Keratinocyte (primary cell): ENCODE results near the gene SLC7A4.

Experiments
- EZH2 ChIP-seq: IDR thresholded peaks from one replicate; pipeline ENCODE4 v1.6.1; 2012; ENCODE audit warnings: inconsistent platforms, mild to moderate bottlenecking, low read length, moderate library complexity
- TF ChIP-seq, protein P1 (sequence below), 3 experiments: IDR thresholded peaks in 1 of 3; conservative IDR thresholded peaks in 1 of 3; optimal IDR thresholded peaks in 1 of 3; 2 replicates in 2 of 3; 3 replicates in 1 of 3; pipeline versions ENCODE3 to v1.5.1; 2011; ENCODE audit warnings: low read length in 3 of 3, mild to moderate bottlenecking in 3 of 3, moderate library complexity in 2 of 3, control low read depth in 1 of 3, inconsistent platforms in 1 of 3; ENCODE audit not compliant: insufficient read depth in 2 of 3; ENCODE audit errors: extremely low read depth in 1 of 3

DNA sequence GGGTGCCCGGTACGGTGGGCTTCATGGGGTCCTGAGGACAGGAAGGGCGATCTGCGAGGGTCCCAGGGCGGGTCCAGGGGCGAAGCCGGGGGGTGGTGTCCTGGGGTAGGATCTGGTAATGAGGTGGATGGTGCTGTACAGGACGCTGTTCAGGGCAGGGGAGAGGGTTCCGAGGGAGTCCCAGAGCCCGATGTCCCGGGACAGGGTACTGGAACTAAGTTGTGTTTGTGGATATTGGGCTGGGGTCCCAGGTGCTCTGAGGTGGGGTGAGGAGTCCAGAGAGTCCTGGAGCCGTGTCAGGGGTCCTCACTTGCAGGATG is 49.8 kb downstream of the SLC7A4 start:
- TF ChIP-seq, protein P1, sequence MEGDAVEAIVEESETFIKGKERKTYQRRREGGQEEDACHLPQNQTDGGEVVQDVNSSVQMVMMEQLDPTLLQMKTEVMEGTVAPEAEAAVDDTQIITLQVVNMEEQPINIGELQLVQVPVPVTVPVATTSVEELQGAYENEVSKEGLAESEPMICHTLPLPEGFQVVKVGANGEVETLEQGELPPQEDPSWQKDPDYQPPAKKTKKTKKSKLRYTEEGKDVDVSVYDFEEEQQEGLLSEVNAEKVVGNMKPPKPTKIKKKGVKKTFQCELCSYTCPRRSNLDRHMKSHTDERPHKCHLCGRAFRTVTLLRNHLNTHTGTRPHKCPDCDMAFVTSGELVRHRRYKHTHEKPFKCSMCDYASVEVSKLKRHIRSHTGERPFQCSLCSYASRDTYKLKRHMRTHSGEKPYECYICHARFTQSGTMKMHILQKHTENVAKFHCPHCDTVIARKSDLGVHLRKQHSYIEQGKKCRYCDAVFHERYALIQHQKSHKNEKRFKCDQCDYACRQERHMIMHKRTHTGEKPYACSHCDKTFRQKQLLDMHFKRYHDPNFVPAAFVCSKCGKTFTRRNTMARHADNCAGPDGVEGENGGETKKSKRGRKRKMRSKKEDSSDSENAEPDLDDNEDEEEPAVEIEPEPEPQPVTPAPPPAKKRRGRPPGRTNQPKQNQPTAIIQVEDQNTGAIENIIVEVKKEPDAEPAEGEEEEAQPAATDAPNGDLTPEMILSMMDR (optimal IDR thresholded peaks at IDR 0.05 in 1 of 3, IDR thresholded peaks at IDR 0.05 in 1 of 3, conservative IDR thresholded peaks at IDR 0.05 in 1 of 3; ENCODE audit: extremely low read depth in 1 of 3, insufficient read depth in 2 of 3, low read length in 3 of 3) = no peak
- TF ChIP-seq EZH2 = no peak
